SU-DHL-6 (cell line): ENCODE measurements around the gene REXO4.
A peak's percentile ranks its signal among the peaks of the same experiment; 100 is the strongest.

Source experiments
- H2AFZ ChIP-seq: fragments of 200-600 bp; sonication (generic); 2 replicates; pipeline ENCODE4 v1.6.1; 2014; ENCODE audit warnings: low read depth, mild to moderate bottlenecking, moderate library complexity, mixed read lengths, antibody characterized with exemption, low read length; ENCODE audit not compliant: severe bottlenecking
- H3F3A ChIP-seq: fragments of 200-600 bp; shearing (Covaris generic); 2 replicates; pipeline ENCODE4 v1.6.0; 2016; ENCODE audit warnings: antibody characterized with exemption, mild to moderate bottlenecking; ENCODE audit not compliant: insufficient read depth
- H3K27ac ChIP-seq: fragments of 200-600 bp; sonication (generic); 2 replicates; pipeline ENCODE4 v1.5.1; 2016; ENCODE audit warnings: low read depth, mild to moderate bottlenecking, low read length, moderate library complexity, mixed read lengths
- H3K27me3 ChIP-seq: fragments of 200-600 bp; sonication (generic), shearing (Covaris generic); 2 replicates; pipeline ENCODE4 v1.6.0; 2014; ENCODE audit warnings: mild to moderate bottlenecking, low read length
- H3K36me3 ChIP-seq: fragments of 200-600 bp; sonication (generic); 2 replicates; pipeline ENCODE4 v1.6.1; 2014; ENCODE audit warnings: mild to moderate bottlenecking, low read length, mixed read lengths
- H3K4me2 ChIP-seq: fragments of 300-600, 200-600 bp; shearing (Covaris generic), sonication (generic); 2 replicates; pipeline ENCODE4 v1.6.0; 2014; ENCODE audit warnings: low read length, low read depth, mild to moderate bottlenecking; ENCODE audit not compliant: poor library complexity, severe bottlenecking
- H3K4me3 ChIP-seq: fragments of 200-600 bp; sonication (generic); 2 replicates; pipeline ENCODE4 v1.5.1; 2014; ENCODE audit warnings: antibody characterized with exemption, low read length, mild to moderate bottlenecking, mixed read lengths; ENCODE audit not compliant: insufficient read depth, poor library complexity, severe bottlenecking
- H3K79me2 ChIP-seq: fragments of 200-600 bp; sonication (generic); 2 replicates; pipeline ENCODE4 v1.6.1; 2014; ENCODE audit warnings: mild to moderate bottlenecking, low read length, moderate library complexity; ENCODE audit not compliant: insufficient read depth
- H3K9ac ChIP-seq: fragments of 200-600 bp; sonication (generic); 2 replicates; pipeline ENCODE4 v1.7.0; 2014; ENCODE audit warnings: mild to moderate bottlenecking, low read length
- H3K9me2 ChIP-seq: fragments of 200-600 bp; sonication (generic); replicated peaks from 2 replicates; pipeline ENCODE4 v1.6.1; 2014; ENCODE audit warnings: low read length; ENCODE audit not compliant: insufficient read depth
- H3K9me3 ChIP-seq: fragments of 200-600 bp; sonication (generic); 2 replicates; pipeline ENCODE4 v1.6.1; 2014; ENCODE audit warnings: low read length, mixed read lengths; ENCODE audit not compliant: insufficient read depth
- H4K20me1 ChIP-seq: fragments of 200-600 bp; sonication (generic); 2 replicates; pipeline ENCODE4 v1.6.1; 2014; ENCODE audit warnings: low read depth, mild to moderate bottlenecking, antibody characterized with exemption, low read length, moderate library complexity, mixed read lengths
- CTCF ChIP-seq: fragments of 200-600 bp; sonication (generic); IDR thresholded peaks from one replicate; pipeline ENCODE4 v1.5.1; 2017; ENCODE audit warnings: antibody characterized with exemption, mild to moderate bottlenecking, low read length, moderate library complexity; ENCODE audit not compliant: insufficient read depth, poor library complexity, severe bottlenecking
- EZH2phosphoT487 ChIP-seq: fragments of 200-600 bp; sonication (generic), shearing (Covaris generic); conservative IDR thresholded peaks from 2 replicates; pipeline ENCODE4 v1.6.1; 2018; ENCODE audit warnings: mild to moderate bottlenecking, antibody characterized with exemption, low read length, moderate library complexity, mixed read lengths

REXO4 gene

GRCh38 chr9:133461975-133462374 is 44.2 kb upstream of the REXO4 start:
- Histone ChIP-seq H3K27ac (no peak overlapping the region), H2AFZ (no peak overlapping the region), H3K9ac (no peak overlapping the region), H3K9me2 (no peaks in the 10 kb centered on the region), H3K4me2 (no peak overlapping the region), H3F3A (no peaks in the 10 kb centered on the region), H4K20me1 (no peaks in the 10 kb centered on the region), H3K36me3 (no peaks in the 10 kb centered on the region), H3K79me2 (no peaks in the 10 kb centered on the region), H3K4me3 (no peak overlapping the region), H3K27me3 (no peaks in the 10 kb centered on the region), H3K9me3 (no peaks in the 10 kb centered on the region)
- TF ChIP-seq EZH2phosphoT487, result no peak
- TF ChIP-seq CTCF, result no peak

DNA sequence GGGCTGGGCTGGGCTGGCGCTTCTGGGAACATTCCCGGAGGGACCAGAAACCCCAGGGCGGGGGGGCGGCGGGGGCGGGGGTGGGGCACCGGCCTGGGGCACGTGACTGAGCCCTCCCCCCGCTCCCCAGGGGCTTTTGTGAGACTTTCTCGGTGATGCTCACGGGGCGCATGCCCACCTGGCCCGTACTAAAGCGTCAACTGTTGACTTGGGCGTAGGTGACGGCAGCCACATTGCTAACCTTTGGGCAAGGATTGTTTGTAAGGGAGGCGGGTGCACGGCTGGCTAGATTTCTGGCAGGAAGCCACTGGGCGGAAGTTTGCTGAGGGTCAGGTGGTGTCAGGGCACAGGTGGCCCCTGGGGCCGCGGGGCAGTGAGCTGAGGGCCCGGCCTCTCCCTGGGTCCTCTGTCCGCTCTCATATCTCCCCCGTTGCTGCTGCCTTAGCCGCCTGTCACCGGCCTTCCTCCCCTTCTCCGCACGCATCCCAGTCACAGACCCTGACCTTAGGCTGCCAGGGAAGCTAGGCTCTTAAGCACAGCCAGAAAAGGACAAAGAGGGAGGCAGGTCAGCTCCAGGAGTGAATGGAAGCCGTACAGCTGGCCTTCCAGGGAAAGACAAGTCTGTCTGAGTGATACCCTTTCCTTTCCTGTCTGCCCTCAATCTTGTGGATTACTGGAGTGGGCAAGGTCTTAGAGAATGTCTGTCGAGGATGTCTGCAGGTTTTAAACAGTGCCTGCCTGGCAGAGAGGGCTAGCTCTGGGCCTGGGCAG is 42.8 kb upstream of the REXO4 start:
- Histone ChIP-seq H3K79me2 (no peaks in the 10 kb centered on the region), H4K20me1 (no peaks in the 10 kb centered on the region), H3K4me2 (peak overlapping the region; percentile 70), H3K27me3 (no peaks in the 10 kb centered on the region), H3F3A (no peaks in the 10 kb centered on the region), H3K36me3 (no peaks in the 10 kb centered on the region), H3K9me3 (no peaks in the 10 kb centered on the region), H3K27ac (no peak overlapping the region), H3K4me3 (peak overlapping the region; percentile 66), H2AFZ (no peak overlapping the region), H3K9ac (peak overlapping the region; percentile 67), H3K9me2 (no peaks in the 10 kb centered on the region)
- TF ChIP-seq EZH2phosphoT487, result no peak
- no peak for TF ChIP-seq CTCF

- Histone ChIP-seq H3K4me3 (peak within 1 kb of the TSS; percentile 66), H3K79me2 (no peaks in the 10 kb centered on the region), H3K9me2 (no peaks in the 10 kb centered on the region), H3K4me2 (peak within 1 kb of the TSS; percentile 70), H3F3A (no peaks in the 10 kb centered on the region), H3K27me3 (no peaks in the 10 kb centered on the region), H2AFZ (peak within 1 kb of the TSS; percentile 81), H3K9ac (peak within 1 kb of the TSS; percentile 67), H3K9me3 (no peaks in the 10 kb centered on the region), H4K20me1 (no peaks in the 10 kb centered on the region), H3K36me3 (no peaks in the 10 kb centered on the region), H3K27ac (peak within 1 kb of the TSS; percentile 67)
- TF ChIP-seq CTCF (no peak), EZH2phosphoT487 (no peak)
Measured at GRCh38 chr9:133459476-133460404, 41.9 kb upstream of the REXO4 start, which contains the start of gene CACFD1. Gene CACFD1 (plus strand): TSS chr9:133459978. CDS start chr9:133460067, 89 bp downstream.
